Measurements from ENCODE around the gene POLR2J.
"Not testable (repeated sequence)": the region's sequence is repeated elsewhere in the genome, so short reads cannot be mapped to it uniquely, and the experiment has no call there.

The POLR2J gene

GRCh38 chr7:102466097-102466496, 12.6 kb downstream of the POLR2J start:
- DNase-seq (ENCODE audit: low read depth, low spot score), result no peak

DNA sequence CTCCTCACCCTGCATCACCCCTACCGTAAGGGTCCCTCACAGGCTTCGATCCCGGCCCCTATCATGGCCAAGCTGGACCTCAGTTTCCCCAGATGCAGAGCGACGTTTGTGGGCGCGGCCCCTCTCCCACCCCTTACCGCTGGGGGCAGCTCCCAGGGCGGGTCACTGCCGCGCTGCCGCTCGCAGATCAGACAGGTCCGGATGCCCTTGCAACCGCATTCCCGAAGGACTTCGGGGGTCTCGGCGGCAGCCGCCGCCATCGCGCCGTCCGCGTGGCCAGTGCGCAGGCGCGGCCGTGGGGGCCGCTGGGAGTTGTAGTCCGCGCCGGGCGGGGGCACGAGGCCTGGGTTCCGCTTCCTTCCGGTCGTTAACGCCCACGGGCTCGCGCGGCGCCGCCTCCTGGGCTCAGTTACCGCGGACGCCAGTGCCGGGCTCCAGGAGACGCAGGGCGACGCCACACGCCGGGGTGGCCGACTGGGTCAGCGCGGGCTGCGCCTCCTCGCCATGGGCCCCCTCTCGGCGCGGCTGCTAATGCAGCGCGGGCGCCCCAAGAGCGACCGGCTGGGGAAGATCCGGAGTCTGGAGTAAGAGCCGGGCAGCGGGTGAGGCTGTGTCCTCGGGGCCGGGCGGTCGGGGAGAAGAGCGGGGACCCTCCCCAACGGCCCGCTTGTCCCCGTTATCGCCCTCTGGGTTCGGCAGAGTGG, 14.0 kb downstream of the POLR2J start, which contains the start of the genes ALKBH4 and LRWD1:
ALKBH4 (minus strand) TSS at position 287 of the 704 bp plus-strand sequence; CDS start at position 260, 27 bp downstream.
LRWD1 (plus strand) TSS at position 408 of the 704 bp plus-strand sequence; CDS start at position 505, 97 bp downstream.
- peak; percentile 86 for DNase-seq (ENCODE audit: low read depth, low spot score)

DNA sequence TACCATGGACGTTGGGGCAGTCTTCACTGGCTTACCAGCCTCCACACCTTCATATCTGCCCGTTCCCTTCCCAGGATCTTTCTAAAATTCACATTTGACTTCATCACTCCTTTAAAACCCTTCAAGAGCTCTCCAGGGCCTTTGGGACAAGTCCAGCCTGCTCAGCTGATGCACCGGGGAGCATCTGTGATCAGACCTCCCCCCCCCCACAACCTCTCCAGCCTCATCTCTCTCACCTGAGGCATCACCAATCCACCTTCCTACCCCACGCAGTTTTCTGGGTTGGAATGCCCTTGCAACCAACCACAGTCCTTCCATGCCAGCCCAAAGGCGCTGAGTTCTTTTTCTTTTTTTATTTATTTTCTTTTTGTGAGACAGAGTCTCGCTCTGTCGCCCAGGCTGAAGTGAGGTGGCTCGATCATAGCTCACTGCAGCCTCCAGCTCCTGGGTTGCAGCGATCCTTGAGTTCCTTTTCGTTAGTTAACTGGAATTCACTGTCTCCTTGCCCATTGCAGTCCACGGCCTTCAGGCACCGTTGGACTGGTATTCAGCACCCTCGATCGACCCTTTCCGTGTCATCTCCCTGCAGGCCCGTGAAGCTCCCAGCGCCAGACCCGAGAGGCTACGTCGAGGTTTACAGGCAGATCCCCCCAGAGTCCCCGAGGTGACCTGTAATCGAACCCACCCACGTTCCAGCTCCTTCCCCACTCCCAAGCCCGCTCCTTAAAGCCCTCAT, 14.7 kb downstream of the POLR2J start:
- DNase-seq (ENCODE audit: low read depth, low spot score), result no peak

DNA sequence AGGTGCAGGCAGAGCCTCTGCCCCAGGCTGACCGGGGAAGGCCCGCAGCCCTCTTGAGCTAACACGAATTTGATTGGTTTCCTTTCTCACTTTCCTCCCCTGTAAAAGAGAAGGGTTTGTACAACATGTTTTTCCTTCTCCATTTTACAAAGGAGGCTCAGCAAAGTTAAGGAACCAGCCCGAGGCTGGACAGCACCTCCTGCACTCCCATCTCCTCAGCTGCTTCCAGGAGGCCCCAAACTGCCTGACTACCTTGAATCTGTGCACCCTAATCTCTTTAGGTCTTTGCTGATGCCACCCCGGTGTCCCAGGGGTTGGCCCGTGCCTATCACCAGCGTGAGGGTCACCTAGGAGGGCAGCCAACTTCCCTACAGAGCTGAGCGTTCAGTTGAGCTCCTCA, 18.3 kb downstream of the POLR2J start:
- no peak for DNase-seq (ENCODE audit: low read depth, low spot score)

DNA sequence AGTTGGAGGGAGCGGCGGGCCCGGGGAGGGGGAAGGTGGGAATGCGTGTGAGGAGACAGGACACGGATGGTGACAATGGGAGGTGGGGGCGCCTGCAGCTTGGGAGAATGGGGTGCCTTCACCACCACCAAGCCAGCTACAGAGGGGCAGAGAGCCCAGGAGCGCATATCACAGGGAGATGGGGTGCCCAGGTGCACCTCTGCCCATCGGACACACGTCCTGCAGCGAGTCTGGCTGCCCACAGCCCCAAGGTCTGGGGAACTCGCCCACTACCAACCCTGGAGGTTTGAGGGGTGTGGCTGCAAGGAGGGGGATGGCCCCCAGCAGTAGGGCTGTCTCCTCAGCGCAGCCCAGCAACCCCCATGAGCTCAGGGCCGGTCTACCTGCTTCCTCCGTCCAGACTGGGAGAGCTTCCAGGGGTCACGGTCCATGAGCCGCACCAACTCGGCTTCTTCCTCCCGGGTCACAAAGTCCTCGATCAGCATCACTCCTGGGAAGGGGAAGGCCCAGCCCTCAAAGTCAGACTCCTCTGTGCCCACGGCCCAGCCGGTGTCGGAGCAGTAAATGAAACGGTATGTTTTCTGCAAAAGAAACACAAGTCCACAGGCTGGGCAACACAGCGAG, 19.4 kb downstream of the POLR2J start:
- no peak for DNase-seq (ENCODE audit: low read depth, low spot score)

- DNase-seq (ENCODE audit: low read depth, low spot score), result no peak
Observed at GRCh38 chr7:102457352-102457924, 21.3 kb downstream of the POLR2J start.

DNA sequence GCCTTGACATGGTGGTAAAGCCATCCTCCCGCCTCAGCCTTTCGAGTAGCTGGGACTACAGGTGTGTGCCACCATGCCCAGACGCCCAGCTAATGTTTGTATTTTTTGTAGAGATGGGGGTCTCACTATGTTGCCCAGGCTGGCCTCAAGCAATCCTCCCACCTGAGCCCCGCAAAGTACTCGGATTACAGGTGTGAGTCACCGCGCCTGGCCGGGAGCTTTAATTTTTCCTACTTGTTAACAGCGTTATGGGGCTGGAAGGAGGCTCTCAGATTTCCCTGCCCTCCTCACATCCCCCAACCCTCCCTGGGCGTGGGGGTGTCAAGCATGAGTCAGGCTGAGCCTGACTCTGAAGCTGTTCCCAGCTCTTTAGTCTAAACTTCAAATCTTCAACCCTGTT, 22.4 kb downstream of the POLR2J start:
- no peak for DNase-seq (ENCODE audit: low read depth, low spot score)

GRCh38 chr7:102455596-102455995, 23.1 kb downstream of the POLR2J start:
- DNase-seq (ENCODE audit: low read depth, low spot score), result no peak

DNA sequence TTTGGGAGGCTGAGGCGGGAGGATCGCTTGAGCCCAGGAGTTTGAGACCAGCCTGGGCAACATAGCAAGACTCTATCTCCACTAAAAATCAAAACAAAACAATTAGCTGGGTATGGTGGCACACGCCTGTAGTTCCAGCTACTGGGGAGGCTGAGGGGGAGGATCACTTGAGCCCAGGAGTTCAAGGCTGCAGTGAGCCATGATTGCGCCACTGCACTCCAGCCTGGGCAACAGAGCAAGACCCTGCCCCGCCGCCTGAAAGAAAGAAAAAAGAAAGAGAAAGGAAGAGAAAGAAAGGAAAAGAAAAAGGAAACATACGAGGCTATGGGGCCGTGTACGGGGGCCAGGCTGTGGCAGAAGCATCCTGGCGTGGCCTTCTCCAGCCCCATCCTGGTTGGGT, 23.8 kb downstream of the POLR2J start:
- not testable (repeated sequence) for DNase-seq (ENCODE audit: low read depth, low spot score)

GRCh38 chr7:102454468-102454867, 24.3 kb downstream of the POLR2J start:
- no peak for DNase-seq (ENCODE audit: low read depth, low spot score)

DNA sequence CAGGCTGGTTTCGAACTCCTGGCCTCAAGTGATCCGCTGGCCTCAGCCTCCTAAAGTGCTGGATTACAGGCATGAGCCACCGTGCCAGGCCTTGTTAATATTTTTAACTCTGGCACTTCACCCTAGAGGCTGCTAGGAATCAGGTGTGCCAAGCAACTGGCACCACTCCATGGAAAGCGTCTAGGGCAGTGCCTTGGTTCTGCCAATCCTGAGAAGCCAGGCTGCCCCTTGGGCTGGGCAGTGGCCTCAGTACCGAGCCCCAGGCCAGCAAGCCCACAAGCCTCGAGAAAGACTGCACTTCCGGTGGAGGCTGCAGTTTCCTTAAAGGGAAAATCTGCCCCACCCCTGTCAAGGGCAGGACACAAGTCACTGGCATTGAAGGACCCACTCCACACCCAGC, 25.4 kb downstream of the POLR2J start:
- no peak for DNase-seq (ENCODE audit: low read depth, low spot score)

DNA sequence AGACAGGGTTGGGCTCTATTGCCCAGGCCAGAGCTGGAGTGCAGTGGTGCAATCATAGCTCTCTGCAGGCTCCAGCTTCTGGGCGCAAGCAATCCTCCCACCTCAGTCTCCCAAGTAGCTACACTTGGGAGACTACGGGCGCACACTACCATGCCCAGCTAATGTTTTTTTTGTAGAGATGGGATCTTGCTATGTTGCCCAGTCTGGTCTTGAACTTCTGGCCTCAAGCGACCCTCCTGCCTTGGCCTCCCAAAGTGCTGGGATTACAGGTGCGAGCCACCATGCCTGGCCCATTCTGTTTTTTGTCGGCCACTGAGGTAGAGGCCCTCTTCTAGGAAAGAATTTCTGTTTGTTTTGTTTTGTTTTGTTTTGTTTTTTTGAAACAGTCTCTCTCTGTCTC, 26.3 kb downstream of the POLR2J start:
- no peak for DNase-seq (ENCODE audit: low read depth, low spot score)

GRCh38 chr7:102451371-102452054, 27.2 kb downstream of the POLR2J start:
- DNase-seq (ENCODE audit: low read depth, low spot score), result no peak

DNA sequence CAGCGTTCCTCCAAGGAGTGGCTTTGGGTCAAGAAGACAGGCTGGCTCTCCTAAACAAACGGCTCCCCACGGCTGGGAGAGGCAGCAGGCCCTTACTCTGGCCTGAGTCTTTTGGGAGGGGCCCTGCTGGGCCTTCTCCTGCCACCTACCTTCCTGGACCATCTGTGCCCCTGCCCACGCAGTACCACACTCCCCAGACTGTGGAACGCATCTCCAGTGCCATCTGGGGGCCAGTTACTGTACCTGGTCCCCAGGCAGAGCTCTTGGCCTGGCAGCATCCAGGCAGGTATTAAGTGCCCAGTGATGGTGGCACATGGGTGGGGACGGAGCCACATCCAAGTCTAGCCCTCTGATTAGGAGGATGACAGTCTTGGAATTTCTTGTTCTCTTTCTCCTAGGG, 28.5 kb downstream of the POLR2J start:
- DNase-seq (ENCODE audit: low read depth, low spot score), result no peak

- DNase-seq (ENCODE audit: low read depth, low spot score), result no peak
Observed at GRCh38 chr7:102449136-102449535, 29.6 kb downstream of the POLR2J start.

- no peak for DNase-seq (ENCODE audit: low read depth, low spot score)
Observed at GRCh38 chr7:102447311-102447710, 31.4 kb downstream of the POLR2J start.

GRCh38 chr7:102446387-102447156, 32.1 kb downstream of the POLR2J start:
- no peak for DNase-seq (ENCODE audit: low read depth, low spot score)

DNA sequence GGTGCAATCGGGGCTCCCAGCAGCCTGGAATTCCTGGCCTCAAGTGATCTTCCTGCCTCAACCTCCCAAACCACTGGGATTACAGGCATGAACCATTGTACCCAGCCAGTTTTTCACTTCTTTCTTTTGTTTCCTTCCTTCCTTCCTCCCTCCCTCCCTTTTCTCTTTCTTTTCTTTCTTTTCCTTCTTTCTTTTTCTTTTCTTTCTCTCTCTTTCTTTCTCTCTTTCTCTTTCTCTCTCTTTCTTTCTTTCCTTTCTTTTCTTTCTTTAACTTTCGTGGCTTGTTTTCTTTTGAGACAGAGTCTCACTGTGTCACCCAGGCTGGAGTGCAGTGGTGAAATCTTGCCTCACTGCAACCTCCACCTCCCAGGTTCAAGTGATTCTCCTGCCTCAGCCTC, 33.0 kb downstream of the POLR2J start:
- DNase-seq (ENCODE audit: low read depth, low spot score), result no peak

GRCh38 chr7:102444961-102445673, 33.6 kb downstream of the POLR2J start:
- no peak for DNase-seq (ENCODE audit: low read depth, low spot score)

Measured in activated CD4-positive, CD25-positive, alpha-beta regulatory T cell treated with anti-CD3 and anti-CD28 coated beads, Interleukin-2, amount 50 U/mL, for 16 hours (primary cell).